Peyer's patch (tissue), 4 donors: ENCODE measurements around the gene SCYL1. TPM values are rescaled to one million over a fixed set of nuclear protein-coding genes. Genes with fewer than 3 reads are reported as not detected.

Experiments used
- DNase-seq, 3 donors: peaks; one replicate each; pipeline ENCODE4 v3.0.0-alpha.2; 2017 to 2019
- H3K27ac ChIP-seq, 4 donors: fragments of 200-600 bp; sonication (generic); one replicate each; pipeline ENCODE4 v1.5.1; 2016 to 2019
- H3K27me3 ChIP-seq, 2 donors: fragments of 200-600 bp; sonication (generic); one replicate each; pipeline ENCODE4 v1.5.1; 2019
- H3K36me3 ChIP-seq, 3 donors: fragments of 200-600 bp; sonication (generic); one replicate each; pipeline ENCODE4 v1.5.1; 2016 to 2019
- H3K4me1 ChIP-seq, 4 donors: fragments of 200-600 bp; sonication (generic); one replicate each; pipeline ENCODE4 v1.5.1; 2016 to 2019
- H3K4me3 ChIP-seq, 4 donors: fragments of 200-600 bp; sonication (generic); 1 replicate in 3 of 4; 2 replicates in 1 of 4; pipeline ENCODE4 v1.5.1; 2016 to 2019; ENCODE audit warnings: mild to moderate bottlenecking in 1 of 4
- H3K9me3 ChIP-seq, 4 donors: fragments of 200-600 bp; sonication (generic); one replicate each; pipeline ENCODE4 v1.5.1; 2016 to 2019; ENCODE audit warnings: mild to moderate bottlenecking in 1 of 4
- CTCF ChIP-seq, 6 experiments: fragments of 450-650 bp in 4 of 6; fragments of 200-600 bp in 2 of 6; sonication (generic) in 1 of 6; IDR thresholded peaks; one replicate each; pipeline ENCODE4 v1.5.1; 2017 to 2019; ENCODE audit warnings: antibody characterized with exemption in 6 of 6, mild to moderate bottlenecking in 3 of 6, moderate library complexity in 1 of 6
- POLR2A ChIP-seq, 2 donors: fragments of 450-650 bp; IDR thresholded peaks; one replicate each; pipeline ENCODE4 v1.5.1; 2017; ENCODE audit warnings: antibody characterized with exemption in 2 of 2, mild to moderate bottlenecking in 2 of 2, moderate library complexity in 2 of 2
- total RNA-seq, 4 donors: library from RNA; depleted of rRNA; stranded (reverse); fragments of >200 nt; gene quantifications; one replicate each; pipeline ENCODE4 v1.1.0, GENCODE V29; 2016

SCYL1 gene
- total RNA-seq, 4 donors from 2014 or later, result 73.4 to 88.1 (median 79.0) TPM

- H3K4me1 ChIP-seq, result peaks cover 6 to 91% (median 57%) of the 10 kb centered on the region in 4 donors
- H3K4me3 ChIP-seq, result no peak overlapping the region
- DNase-seq, result peak in 2 of 3 donors; percentile 88 to 93
- peak overlapping the region; percentile 71 to 99 (median 83) for H3K27ac ChIP-seq
- H3K9me3 ChIP-seq, result no peaks in the 10 kb centered on the region
- TF ChIP-seq CTCF (IDR thresholded peaks at IDR 0.05) (peak in 2 of 6 experiments; percentile 15 to 21), POLR2A (IDR thresholded peaks at IDR 0.05) (peak in 1 of 2 donors; percentile 80)
- no peaks in the 10 kb centered on the region for H3K27me3 ChIP-seq
- no peaks in the 10 kb centered on the region for H3K36me3 ChIP-seq
Observed at GRCh38 chr11:65491614-65492386, 33.1 kb upstream of the SCYL1 start.

GRCh38 chr11:65492387-65492636 lies 32.6 kb upstream of the SCYL1 start:
- TF ChIP-seq CTCF (IDR thresholded peaks at IDR 0.05) (no peak), POLR2A (IDR thresholded peaks at IDR 0.05) (no peak)
- no peaks in the 10 kb centered on the region for H3K36me3 ChIP-seq

GRCh38 chr11:65492637-65493366 lies 32.1 kb upstream of the SCYL1 start:
- Histone ChIP-seq H3K9me3 (no peaks in the 10 kb centered on the region), H3K27ac (peak overlapping the region; percentile 71 to 99 (median 83)), H3K27me3 (no peaks in the 10 kb centered on the region), H3K4me3 (peak overlapping the region in 1 of 4 donors; percentile 15), H3K36me3 (no peaks in the 10 kb centered on the region), H3K4me1 (peaks cover 6 to 89% (median 58%) of the 10 kb centered on the region in 4 donors)
- TF ChIP-seq CTCF (IDR thresholded peaks at IDR 0.05), result no peak
- peak in 1 of 2 donors; percentile 55 for TF ChIP-seq POLR2A (IDR thresholded peaks at IDR 0.05)
- DNase-seq, result peak in 2 of 3 donors; percentile 71 to 90

More at GRCh38 chr11:65492387-65492636, 32.6 kb upstream of the SCYL1 start:
- Histone ChIP-seq H3K9me3 (no peaks in the 10 kb centered on the region), H3K27me3 (no peaks in the 10 kb centered on the region), H3K4me3 (no peak overlapping the region), H3K4me1 (peaks cover 6 to 90% (median 59%) of the 10 kb centered on the region in 4 donors), H3K27ac (peak overlapping the region; percentile 71 to 99 (median 83))
- no peak for DNase-seq

GRCh38 chr11:65493367-65494176 lies 31.3 kb upstream of the SCYL1 start:
- H3K27me3 ChIP-seq, result no peaks in the 10 kb centered on the region
- TF ChIP-seq POLR2A (IDR thresholded peaks at IDR 0.05) (peak in 1 of 2 donors; percentile 44), CTCF (IDR thresholded peaks at IDR 0.05) (peak in 1 of 6 experiments; percentile 3)
- DNase-seq, result peak in 2 of 3 donors; percentile 30 to 83
- no peaks in the 10 kb centered on the region for H3K36me3 ChIP-seq
- H3K27ac ChIP-seq, result peak overlapping the region; percentile 71 to 99 (median 83)
- H3K4me3 ChIP-seq, result peak overlapping the region in 1 of 4 donors; percentile 15
- H3K9me3 ChIP-seq, result no peaks in the 10 kb centered on the region
- peaks cover 6 to 81% (median 51%) of the 10 kb centered on the region in 4 donors for H3K4me1 ChIP-seq
